ENCODE results near the gene GOSR1. TPM values are rescaled to one million over a fixed set of nuclear protein-coding genes. Genes with fewer than 3 reads are reported as not detected.

GOSR1 gene
- total RNA-seq, 1 donor from 2014 or later: 64.3 TPM

- Mint-ChIP-seq H3K27me3 (ENCODE audit: low read depth) (no peaks in the 10 kb centered on the region), H3K9me3 (no peaks in the 10 kb centered on the region), H3K4me1 (no peaks in the 10 kb centered on the region), H3K27ac (no peak overlapping the region), H3K36me3 (peaks cover 5% of the 10 kb centered on the region), H3K4me3 (no peak overlapping the region)
- TF ChIP-seq CTCF (IDR thresholded peaks at IDR 0.05; ENCODE audit: unreplicated experiment): no peak
- DNase-seq (ENCODE audit: low spot score in 2 of 2, unreplicated experiment in 2 of 2): no peak
Observed at GRCh38 chr17:30468465-30468864, 8.7 kb upstream of the GOSR1 start.

GRCh38 chr17:30472238-30472890, 4.8 kb upstream of the GOSR1 start:
- Mint-ChIP-seq H3K27ac (no peak overlapping the region), H3K9me3 (no peaks in the 10 kb centered on the region), H3K4me3 (no peak overlapping the region), H3K27me3 (ENCODE audit: low read depth) (no peaks in the 10 kb centered on the region), H3K36me3 (no peaks in the 10 kb centered on the region), H3K4me1 (peaks cover 10% of the 10 kb centered on the region)
- no peak for TF ChIP-seq CTCF (IDR thresholded peaks at IDR 0.05; ENCODE audit: unreplicated experiment)
- DNase-seq (ENCODE audit: low spot score in 2 of 2, unreplicated experiment in 2 of 2): no peak

GRCh38 chr17:30475206-30475605, 2.0 kb upstream of the GOSR1 start:
- peaks cover 22% of the 10 kb centered on the region for H3K4me1 Mint-ChIP-seq
- no peak overlapping the region for H3K27ac Mint-ChIP-seq
- H3K9me3 Mint-ChIP-seq: no peaks in the 10 kb centered on the region
- H3K4me3 Mint-ChIP-seq: no peak overlapping the region
- no peak for TF ChIP-seq CTCF (IDR thresholded peaks at IDR 0.05; ENCODE audit: unreplicated experiment)
- no peaks in the 10 kb centered on the region for H3K36me3 Mint-ChIP-seq
- no peaks in the 10 kb centered on the region for H3K27me3 Mint-ChIP-seq (ENCODE audit: low read depth)
- DNase-seq (ENCODE audit: low spot score in 2 of 2, unreplicated experiment in 2 of 2): no peak

GRCh38 chr17:30476726-30477082, 504 bp upstream of the GOSR1 start:
- Mint-ChIP-seq H3K27ac (peak overlapping the region; percentile 99), H3K4me3 (peak overlapping the region; percentile 95), H3K27me3 (ENCODE audit: low read depth) (no peaks in the 10 kb centered on the region), H3K9me3 (no peaks in the 10 kb centered on the region), H3K36me3 (peaks cover 3% of the 10 kb centered on the region), H3K4me1 (peaks cover 22% of the 10 kb centered on the region)
- no peak for TF ChIP-seq CTCF (IDR thresholded peaks at IDR 0.05; ENCODE audit: unreplicated experiment)
- no peak for DNase-seq (ENCODE audit: low spot score in 2 of 2, unreplicated experiment in 2 of 2)

GRCh38 chr17:30477774-30478115, 537 bp downstream of the GOSR1 start:
- H3K9me3 Mint-ChIP-seq: no peaks in the 10 kb centered on the region
- H3K4me3 Mint-ChIP-seq: peak overlapping the region; percentile 95
- no peak for TF ChIP-seq CTCF (IDR thresholded peaks at IDR 0.05; ENCODE audit: unreplicated experiment)
- H3K27me3 Mint-ChIP-seq (ENCODE audit: low read depth): no peaks in the 10 kb centered on the region
- peaks cover 22% of the 10 kb centered on the region for H3K4me1 Mint-ChIP-seq
- DNase-seq (ENCODE audit: low spot score in 2 of 2, unreplicated experiment in 2 of 2): no peak
- peak overlapping the region; percentile 99 for H3K27ac Mint-ChIP-seq
- H3K36me3 Mint-ChIP-seq: peaks cover 5% of the 10 kb centered on the region

- DNase-seq (ENCODE audit: low spot score in 2 of 2, unreplicated experiment in 2 of 2): no peak
- TF ChIP-seq CTCF (IDR thresholded peaks at IDR 0.05; ENCODE audit: unreplicated experiment): no peak
- Mint-ChIP-seq H3K27me3 (ENCODE audit: low read depth) (no peaks in the 10 kb centered on the region), H3K4me1 (peaks cover 11% of the 10 kb centered on the region), H3K27ac (no peak overlapping the region), H3K36me3 (peaks cover 36% of the 10 kb centered on the region), H3K9me3 (no peaks in the 10 kb centered on the region), H3K4me3 (no peak overlapping the region)
Observed at GRCh38 chr17:30482555-30482954, 5.3 kb downstream of the GOSR1 start.

Measured in mesothelial cell of epicardium (in vitro differentiated cells).